ENCODE measurements around the gene APOOL. TPM values are rescaled to one million over a fixed set of nuclear protein-coding genes. Genes with fewer than 3 reads are reported as not detected.

APOOL gene
- total RNA-seq, 1 experiment from 2014 or later, result 26.3 TPM

DNA sequence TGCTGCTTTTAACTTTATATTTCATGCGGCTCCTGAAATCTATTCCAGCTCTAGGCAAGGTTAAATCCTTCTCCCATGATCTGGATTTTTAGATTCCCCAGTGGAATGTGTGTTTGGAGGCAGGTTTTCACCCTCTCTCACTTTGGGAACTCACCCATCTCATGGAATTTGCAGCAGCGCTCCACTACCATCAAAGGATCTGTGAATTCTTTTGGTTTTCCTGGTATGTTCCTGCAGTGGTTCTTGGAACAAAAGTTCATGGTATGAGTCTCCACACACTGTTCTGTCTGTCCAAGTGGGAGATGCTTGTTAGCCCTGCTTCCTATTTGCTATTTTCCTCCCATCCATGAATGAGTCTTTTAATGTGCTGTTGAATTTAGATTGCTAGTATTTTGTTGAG is 14.0 kb downstream of the APOOL start:
- intact Hi-C loops (cut with micrococcal nuclease), result no loop called here
- H3K27me3 Mint-ChIP-seq (ENCODE audit: insufficient read depth, unreplicated experiment), result peaks cover 10% of the 10 kb centered on the region
- peaks cover 5% of the 10 kb centered on the region for H3K36me3 Mint-ChIP-seq (ENCODE audit: insufficient read depth, unreplicated experiment)
- ChIA-PET POLR2A (no interaction called here), CTCF (no interaction called here)
- H3K27ac Mint-ChIP-seq (ENCODE audit: low read depth, unreplicated experiment), result no peak overlapping the region
- no peak overlapping the region for H3K4me3 Mint-ChIP-seq (ENCODE audit: unreplicated experiment)
- H3K9me3 Mint-ChIP-seq (ENCODE audit: unreplicated experiment), result peaks cover 20% of the 10 kb centered on the region
- no TSS peak for BruUV-seq (replicated peaks)
- H3K4me1 Mint-ChIP-seq (ENCODE audit: insufficient read depth, unreplicated experiment), result no peaks in the 10 kb centered on the region
- DNase-seq (ENCODE audit: unreplicated experiment), result no peak
- TF ChIP-seq, protein P1, sequence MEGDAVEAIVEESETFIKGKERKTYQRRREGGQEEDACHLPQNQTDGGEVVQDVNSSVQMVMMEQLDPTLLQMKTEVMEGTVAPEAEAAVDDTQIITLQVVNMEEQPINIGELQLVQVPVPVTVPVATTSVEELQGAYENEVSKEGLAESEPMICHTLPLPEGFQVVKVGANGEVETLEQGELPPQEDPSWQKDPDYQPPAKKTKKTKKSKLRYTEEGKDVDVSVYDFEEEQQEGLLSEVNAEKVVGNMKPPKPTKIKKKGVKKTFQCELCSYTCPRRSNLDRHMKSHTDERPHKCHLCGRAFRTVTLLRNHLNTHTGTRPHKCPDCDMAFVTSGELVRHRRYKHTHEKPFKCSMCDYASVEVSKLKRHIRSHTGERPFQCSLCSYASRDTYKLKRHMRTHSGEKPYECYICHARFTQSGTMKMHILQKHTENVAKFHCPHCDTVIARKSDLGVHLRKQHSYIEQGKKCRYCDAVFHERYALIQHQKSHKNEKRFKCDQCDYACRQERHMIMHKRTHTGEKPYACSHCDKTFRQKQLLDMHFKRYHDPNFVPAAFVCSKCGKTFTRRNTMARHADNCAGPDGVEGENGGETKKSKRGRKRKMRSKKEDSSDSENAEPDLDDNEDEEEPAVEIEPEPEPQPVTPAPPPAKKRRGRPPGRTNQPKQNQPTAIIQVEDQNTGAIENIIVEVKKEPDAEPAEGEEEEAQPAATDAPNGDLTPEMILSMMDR (IDR thresholded peaks at IDR 0.05; ENCODE audit: unreplicated experiment), result no peak

GRCh38 chrX:85018471-85018870 is 14.8 kb downstream of the APOOL start:
- peaks cover 5% of the 10 kb centered on the region for H3K36me3 Mint-ChIP-seq (ENCODE audit: insufficient read depth, unreplicated experiment)
- DNase-seq (ENCODE audit: unreplicated experiment), result no peak
- TF ChIP-seq, protein P1 (IDR thresholded peaks at IDR 0.05; ENCODE audit: unreplicated experiment), result no peak
- no peaks in the 10 kb centered on the region for H3K4me1 Mint-ChIP-seq (ENCODE audit: insufficient read depth, unreplicated experiment)
- H3K9me3 Mint-ChIP-seq (ENCODE audit: unreplicated experiment), result peaks cover 12% of the 10 kb centered on the region
- peaks cover 3% of the 10 kb centered on the region for H3K27me3 Mint-ChIP-seq (ENCODE audit: insufficient read depth, unreplicated experiment)
- H3K4me3 Mint-ChIP-seq (ENCODE audit: unreplicated experiment), result no peak overlapping the region
- BruUV-seq (replicated peaks), result no TSS peak
- no peak overlapping the region for H3K27ac Mint-ChIP-seq (ENCODE audit: low read depth, unreplicated experiment)
- intact Hi-C loops (cut with micrococcal nuclease), result no loop called here
- CTCF ChIA-PET, result interaction anchor here (0.5 kb wide), 1 partner anchor 20 kb away, joined by 3 read pairs; no protein-coding TSS in a partner anchor
- POLR2A ChIA-PET, result no interaction called here

GRCh38 chrX:85020216-85020615 is 16.5 kb downstream of the APOOL start:
- intact Hi-C loops (cut with micrococcal nuclease), result no loop called here
- no peak overlapping the region for H3K4me3 Mint-ChIP-seq (ENCODE audit: unreplicated experiment)
- TF ChIP-seq, protein P1 (IDR thresholded peaks at IDR 0.05; ENCODE audit: unreplicated experiment), result no peak
- BruUV-seq (replicated peaks), result no TSS peak
- H3K27me3 Mint-ChIP-seq (ENCODE audit: insufficient read depth, unreplicated experiment), result no peaks in the 10 kb centered on the region
- H3K9me3 Mint-ChIP-seq (ENCODE audit: unreplicated experiment), result peaks cover 12% of the 10 kb centered on the region
- CTCF ChIA-PET, result interaction anchor here (0.6 kb wide), 1 partner anchor 607 kb away, joined by 3 read pairs; no protein-coding TSS in a partner anchor
- peaks cover 5% of the 10 kb centered on the region for H3K36me3 Mint-ChIP-seq (ENCODE audit: insufficient read depth, unreplicated experiment)
- DNase-seq (ENCODE audit: unreplicated experiment), result no peak
- no peak overlapping the region for H3K27ac Mint-ChIP-seq (ENCODE audit: low read depth, unreplicated experiment)
- H3K4me1 Mint-ChIP-seq (ENCODE audit: insufficient read depth, unreplicated experiment), result no peaks in the 10 kb centered on the region
- POLR2A ChIA-PET, result no interaction called here

GRCh38 chrX:85024044-85024443 is 20.4 kb downstream of the APOOL start:
- peaks cover 15% of the 10 kb centered on the region for H3K9me3 Mint-ChIP-seq (ENCODE audit: unreplicated experiment)
- H3K4me3 Mint-ChIP-seq (ENCODE audit: unreplicated experiment), result no peak overlapping the region
- intact Hi-C loops (cut with micrococcal nuclease), result no loop called here
- H3K27ac Mint-ChIP-seq (ENCODE audit: low read depth, unreplicated experiment), result no peak overlapping the region
- H3K36me3 Mint-ChIP-seq (ENCODE audit: insufficient read depth, unreplicated experiment), result no peaks in the 10 kb centered on the region
- CTCF ChIA-PET, result interaction anchor here (1.0 kb wide), 1 partner anchor 26 kb away, joined by 5 read pairs; no protein-coding TSS in a partner anchor
- no TSS peak for BruUV-seq (replicated peaks)
- TF ChIP-seq, protein P1 (IDR thresholded peaks at IDR 0.05; ENCODE audit: unreplicated experiment), result no peak
- H3K4me1 Mint-ChIP-seq (ENCODE audit: insufficient read depth, unreplicated experiment), result no peaks in the 10 kb centered on the region
- no peaks in the 10 kb centered on the region for H3K27me3 Mint-ChIP-seq (ENCODE audit: insufficient read depth, unreplicated experiment)
- POLR2A ChIA-PET, result no interaction called here
- no peak for DNase-seq (ENCODE audit: unreplicated experiment)
